Nephron (organoid): ENCODE data around the gene SLC6A7.
"Not testable (repeated sequence)": the region's sequence is repeated elsewhere in the genome, so short reads cannot be mapped to it uniquely, and the experiment has no call there.

ENCODE experiments used
- H3K27ac Mint-ChIP-seq, 3 experiments: 2 replicates each; pipeline ENCODE4 v1.8.0; 2020; ENCODE audit warnings: mixed read lengths in 3 of 3, mild to moderate bottlenecking in 2 of 3, moderate library complexity in 1 of 3
- H3K27me3 Mint-ChIP-seq: 2 replicates; pipeline ENCODE4 v1.8.0; 2021; ENCODE audit warnings: low read depth, mild to moderate bottlenecking, moderate library complexity, mixed read lengths
- H3K36me3 Mint-ChIP-seq: 2 replicates; pipeline ENCODE4 v1.8.0; 2020; ENCODE audit warnings: low read depth, mixed read lengths
- H3K4me1 Mint-ChIP-seq: 2 replicates; pipeline ENCODE4 v1.8.0; 2020; ENCODE audit warnings: mixed read lengths
- H3K4me3 Mint-ChIP-seq, 3 experiments: 2 replicates each; pipeline ENCODE4 v1.8.0; 2020; ENCODE audit warnings: mild to moderate bottlenecking in 3 of 3, mixed read lengths in 3 of 3, moderate library complexity in 2 of 3
- H3K9me3 Mint-ChIP-seq: 2 replicates; pipeline ENCODE4 v1.8.0; 2020; ENCODE audit warnings: mixed read lengths
- TF ChIP-seq, protein P1 (sequence below), 3 experiments: fragments of 200-600 bp; sonication (generic); IDR thresholded peaks; one replicate each; pipeline ENCODE4 v1.5.0; 2021; ENCODE audit warnings: antibody characterized with exemption in 3 of 3; ENCODE audit not compliant: unreplicated experiment in 3 of 3

Gene SLC6A7

GRCh38 chr5:150224483-150225027, 34.7 kb downstream of the SLC6A7 start:
- no peak overlapping the region for H3K4me3 Mint-ChIP-seq
- H3K27ac Mint-ChIP-seq, result no peak overlapping the region
- no peaks in the 10 kb centered on the region for H3K4me1 Mint-ChIP-seq
- no peaks in the 10 kb centered on the region for H3K27me3 Mint-ChIP-seq
- H3K9me3 Mint-ChIP-seq, result no peaks in the 10 kb centered on the region
- no peaks in the 10 kb centered on the region for H3K36me3 Mint-ChIP-seq
- TF ChIP-seq, protein P1, sequence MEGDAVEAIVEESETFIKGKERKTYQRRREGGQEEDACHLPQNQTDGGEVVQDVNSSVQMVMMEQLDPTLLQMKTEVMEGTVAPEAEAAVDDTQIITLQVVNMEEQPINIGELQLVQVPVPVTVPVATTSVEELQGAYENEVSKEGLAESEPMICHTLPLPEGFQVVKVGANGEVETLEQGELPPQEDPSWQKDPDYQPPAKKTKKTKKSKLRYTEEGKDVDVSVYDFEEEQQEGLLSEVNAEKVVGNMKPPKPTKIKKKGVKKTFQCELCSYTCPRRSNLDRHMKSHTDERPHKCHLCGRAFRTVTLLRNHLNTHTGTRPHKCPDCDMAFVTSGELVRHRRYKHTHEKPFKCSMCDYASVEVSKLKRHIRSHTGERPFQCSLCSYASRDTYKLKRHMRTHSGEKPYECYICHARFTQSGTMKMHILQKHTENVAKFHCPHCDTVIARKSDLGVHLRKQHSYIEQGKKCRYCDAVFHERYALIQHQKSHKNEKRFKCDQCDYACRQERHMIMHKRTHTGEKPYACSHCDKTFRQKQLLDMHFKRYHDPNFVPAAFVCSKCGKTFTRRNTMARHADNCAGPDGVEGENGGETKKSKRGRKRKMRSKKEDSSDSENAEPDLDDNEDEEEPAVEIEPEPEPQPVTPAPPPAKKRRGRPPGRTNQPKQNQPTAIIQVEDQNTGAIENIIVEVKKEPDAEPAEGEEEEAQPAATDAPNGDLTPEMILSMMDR (IDR thresholded peaks at IDR 0.05; ENCODE audit: unreplicated experiment in 3 of 3), result no peak

DNA sequence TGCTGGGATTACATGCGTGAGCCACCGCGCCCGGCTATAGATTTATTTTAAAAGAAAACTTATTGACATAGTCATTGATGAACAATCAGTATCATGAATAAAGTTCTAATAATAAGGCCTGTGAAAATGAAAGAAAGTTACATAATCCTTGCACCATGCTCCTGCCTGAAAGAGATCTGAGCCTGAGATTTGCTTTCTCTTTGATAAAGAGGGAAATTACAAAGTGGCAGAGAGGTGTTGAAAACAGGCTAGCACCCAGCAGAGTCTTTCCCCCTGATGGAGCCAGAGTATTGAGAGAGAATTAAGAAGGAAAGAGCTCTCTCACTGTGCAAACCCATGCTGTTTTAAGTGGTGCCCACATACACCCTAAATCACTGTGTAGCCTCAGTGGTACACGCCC, 37.2 kb downstream of the SLC6A7 start:
- Mint-ChIP-seq H3K4me1 (peaks cover 6% of the 10 kb centered on the region), H3K36me3 (peaks cover 3% of the 10 kb centered on the region), H3K9me3 (no peaks in the 10 kb centered on the region), H3K4me3 (no peak overlapping the region), H3K27me3 (no peaks in the 10 kb centered on the region), H3K27ac (no peak overlapping the region)
- TF ChIP-seq, protein P1 (IDR thresholded peaks at IDR 0.05; ENCODE audit: unreplicated experiment in 3 of 3), result no peak

DNA sequence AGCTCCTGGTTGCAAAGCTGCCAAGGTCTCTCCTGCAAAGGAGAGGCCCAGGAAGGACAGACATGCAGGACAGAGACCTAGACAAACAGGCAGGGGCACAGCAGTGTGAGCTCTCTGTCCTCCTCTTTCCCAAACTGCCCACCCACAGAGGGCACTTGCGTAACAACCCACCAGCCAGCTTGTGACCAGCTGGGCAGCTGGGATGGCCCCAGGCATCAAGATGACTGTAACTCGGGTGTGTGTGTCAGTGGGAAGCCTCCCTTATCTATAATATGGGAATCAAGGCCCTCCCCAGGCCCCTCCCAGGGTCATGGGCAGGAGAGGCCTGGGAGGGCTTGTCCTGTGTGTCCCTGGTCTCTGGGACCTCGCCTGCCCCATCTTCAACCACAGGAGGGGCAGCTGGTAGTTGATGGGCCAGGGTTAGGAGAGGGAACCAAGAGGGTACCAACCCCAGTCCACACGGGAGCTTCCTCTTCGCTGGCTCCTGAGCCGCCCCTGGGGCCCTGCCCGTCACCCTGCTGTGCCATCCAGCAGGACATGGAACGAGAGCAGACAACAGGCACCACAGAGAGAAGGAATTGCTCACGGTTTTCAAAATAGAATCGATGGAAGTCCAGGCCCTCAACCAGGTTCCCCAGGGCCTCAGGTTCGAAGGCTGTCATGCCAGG, 37.9 kb downstream of the SLC6A7 start:
- Mint-ChIP-seq H3K4me3 (no peak overlapping the region), H3K4me1 (peaks cover 6% of the 10 kb centered on the region), H3K27me3 (no peaks in the 10 kb centered on the region), H3K27ac (no peak overlapping the region), H3K36me3 (peaks cover 3% of the 10 kb centered on the region), H3K9me3 (no peaks in the 10 kb centered on the region)
- TF ChIP-seq, protein P1 (IDR thresholded peaks at IDR 0.05; ENCODE audit: unreplicated experiment in 3 of 3), result no peak

- Mint-ChIP-seq H3K27ac (peak overlapping the region in 2 of 3 experiments; percentile 42 to 67), H3K9me3 (no peaks in the 10 kb centered on the region), H3K36me3 (peaks cover 3% of the 10 kb centered on the region), H3K27me3 (no peaks in the 10 kb centered on the region), H3K4me1 (peaks cover 7% of the 10 kb centered on the region), H3K4me3 (no peak overlapping the region)
- TF ChIP-seq, protein P1 (IDR thresholded peaks at IDR 0.05; ENCODE audit: unreplicated experiment in 3 of 3), result no peak
These were observed 39.7 kb downstream of the SLC6A7 start for GRCh38 chr5:150229571-150229970.

DNA sequence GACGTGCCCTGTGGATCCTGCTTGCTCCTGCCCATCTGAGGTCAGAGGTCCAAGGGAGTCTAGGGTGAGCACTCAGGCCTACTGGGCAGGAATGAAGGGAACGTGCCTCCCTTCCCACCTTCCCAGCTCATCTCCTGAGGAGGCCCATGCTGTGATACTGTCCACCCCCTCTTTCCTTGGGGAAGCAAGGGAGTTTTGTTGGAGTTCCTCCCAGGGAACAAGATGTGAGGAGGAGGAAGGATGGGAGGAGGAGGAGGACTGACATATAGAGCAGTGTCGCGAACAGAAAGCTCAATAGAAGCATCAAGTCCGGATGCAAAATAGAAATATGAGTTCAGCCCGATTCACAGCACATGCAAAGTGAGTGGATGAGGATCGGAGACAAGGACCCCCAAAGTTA, 41.0 kb downstream of the SLC6A7 start:
- Mint-ChIP-seq H3K27me3 (no peaks in the 10 kb centered on the region), H3K27ac (peak overlapping the region; percentile 44 to 95 (median 95)), H3K36me3 (peaks cover 3% of the 10 kb centered on the region), H3K4me3 (peak overlapping the region in 2 of 3 experiments; percentile 24 to 45), H3K4me1 (peaks cover 20% of the 10 kb centered on the region), H3K9me3 (no peaks in the 10 kb centered on the region)
- TF ChIP-seq, protein P1 (IDR thresholded peaks at IDR 0.05; ENCODE audit: unreplicated experiment in 3 of 3), result no peak

GRCh38 chr5:150233706-150234105, 43.8 kb downstream of the SLC6A7 start:
- peaks cover 25% of the 10 kb centered on the region for H3K4me1 Mint-ChIP-seq
- H3K27me3 Mint-ChIP-seq, H3K36me3 Mint-ChIP-seq, H3K4me3 Mint-ChIP-seq, H3K9me3 Mint-ChIP-seq, H3K27ac Mint-ChIP-seq: not testable (repeated sequence)
